KMS-11 (cell line): ENCODE data around the gene LY6G6C.

Experiments used
- H2AFZ ChIP-seq: fragments of 200-600 bp; sonication (generic); 2 replicates; pipeline ENCODE4 v1.6.1; 2016; ENCODE audit warnings: antibody characterized with exemption, mixed run types, low read depth
- H3K27ac ChIP-seq: fragments of 200-600 bp; sonication (generic); 2 replicates; pipeline ENCODE4 v1.6.1; 2016; ENCODE audit warnings: mild to moderate bottlenecking, mixed run types
- H3K27me3 ChIP-seq: fragments of 200-600 bp; sonication (generic); 2 replicates; pipeline ENCODE4 v1.6.1; 2017; ENCODE audit warnings: mild to moderate bottlenecking, low read depth, mixed run types, moderate library complexity; ENCODE audit not compliant: insufficient read depth
- H3K36me3 ChIP-seq: fragments of 200-600 bp; sonication (generic); 2 replicates; pipeline ENCODE4 v1.6.1; 2017; ENCODE audit warnings: mild to moderate bottlenecking, mixed run types; ENCODE audit not compliant: insufficient read depth
- H3K4me1 ChIP-seq: fragments of 200-600 bp; sonication (generic); 2 replicates; pipeline ENCODE4 v1.6.1; 2016; ENCODE audit warnings: mild to moderate bottlenecking, low read depth, mixed run types; ENCODE audit not compliant: poor library complexity, severe bottlenecking
- H3K4me2 ChIP-seq: fragments of 200-600 bp; sonication (generic); 2 replicates; pipeline ENCODE4 v1.7.0; 2016; ENCODE audit warnings: mild to moderate bottlenecking, mixed run types
- H3K4me3 ChIP-seq: fragments of 200-600 bp; sonication (generic); IDR thresholded peaks from 2 replicates; pipeline ENCODE4 v1.6.1; 2017; ENCODE audit warnings: low read depth, low read length, mixed read lengths; ENCODE audit not compliant: insufficient read depth
- H3K79me2 ChIP-seq: fragments of 200-600 bp; sonication (generic); 2 replicates; pipeline ENCODE4 v1.6.1; 2016; ENCODE audit warnings: low read depth, mixed run types; ENCODE audit not compliant: insufficient read depth
- H3K9ac ChIP-seq: fragments of 200-600 bp; sonication (generic); 2 replicates; pipeline ENCODE4 v1.6.1; 2016; ENCODE audit warnings: mild to moderate bottlenecking, mixed run types
- H4K20me1 ChIP-seq: fragments of 200-600 bp; sonication (generic); 2 replicates; pipeline ENCODE4 v1.6.1; 2016; ENCODE audit warnings: mild to moderate bottlenecking, mixed run types; ENCODE audit not compliant: insufficient read depth
- CTCF ChIP-seq: fragments of 200-600 bp; sonication (generic); conservative IDR thresholded peaks from 2 replicates; pipeline ENCODE4 v1.6.1; 2017; ENCODE audit warnings: low read depth, mild to moderate bottlenecking, antibody characterized with exemption, low read length, moderate library complexity, mixed read lengths

Gene LY6G6C

DNA sequence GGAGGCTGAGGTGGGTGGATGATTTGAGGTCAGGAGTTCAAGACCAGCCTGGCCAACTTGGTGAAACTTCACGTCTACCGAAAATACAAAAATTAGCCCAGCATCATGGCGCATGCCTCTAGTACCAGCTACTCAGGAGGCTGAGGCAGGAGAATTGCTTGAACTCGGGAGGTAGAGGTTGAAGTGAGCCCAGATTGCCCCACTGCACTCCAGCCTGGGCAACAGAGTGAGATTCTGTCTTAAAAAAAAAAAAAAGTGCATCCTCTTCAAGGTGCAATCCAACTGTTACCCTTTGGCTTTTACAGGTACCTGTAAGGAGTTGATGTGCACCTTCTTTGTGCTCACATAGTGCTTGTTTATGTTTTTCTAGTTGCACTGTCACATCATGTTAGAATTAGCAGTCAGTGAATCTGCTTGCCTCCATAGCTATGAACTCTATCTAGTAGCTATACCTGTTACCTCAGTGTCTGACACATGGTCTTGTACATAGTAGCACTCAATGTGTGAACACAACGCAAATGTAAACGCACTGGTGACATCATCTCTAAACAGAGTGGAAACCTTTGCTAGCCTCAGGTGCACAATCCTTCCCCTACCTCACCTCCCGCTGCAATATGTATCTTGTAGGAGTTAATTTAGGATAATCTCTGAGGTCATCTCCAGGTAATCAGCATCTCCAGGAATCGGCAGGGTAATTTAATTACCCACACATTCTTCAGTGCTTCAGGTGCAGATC lies 27.9 kb upstream of the LY6G6C start:
- no peaks in the 10 kb centered on the region for H3K79me2 ChIP-seq
- H3K4me1 ChIP-seq, result no peaks in the 10 kb centered on the region
- no peak for TF ChIP-seq CTCF
- no peak overlapping the region for H3K9ac ChIP-seq
- H3K4me2 ChIP-seq, result no peak overlapping the region
- no peak overlapping the region for H2AFZ ChIP-seq
- H3K27ac ChIP-seq, result no peak overlapping the region
- H3K4me3 ChIP-seq, result no peak overlapping the region
- no peaks in the 10 kb centered on the region for H4K20me1 ChIP-seq
- no peaks in the 10 kb centered on the region for H3K27me3 ChIP-seq
- H3K36me3 ChIP-seq, result no peaks in the 10 kb centered on the region

- Histone ChIP-seq H3K27me3 (no peaks in the 10 kb centered on the region), H4K20me1 (no peaks in the 10 kb centered on the region), H3K79me2 (peaks cover 12% of the 10 kb centered on the region; the same call in 1 of the 2 replicates), H3K27ac (no peak overlapping the region), H3K36me3 (no peaks in the 10 kb centered on the region), H3K9ac (no peak overlapping the region), H2AFZ (no peak overlapping the region), H3K4me3 (no peak overlapping the region), H3K4me1 (peaks cover 13% of the 10 kb centered on the region), H3K4me2 (no peak overlapping the region)
- TF ChIP-seq CTCF, result no peak
Measured at GRCh38 chr6:31744422-31744821, 22.9 kb upstream of the LY6G6C start.

DNA sequence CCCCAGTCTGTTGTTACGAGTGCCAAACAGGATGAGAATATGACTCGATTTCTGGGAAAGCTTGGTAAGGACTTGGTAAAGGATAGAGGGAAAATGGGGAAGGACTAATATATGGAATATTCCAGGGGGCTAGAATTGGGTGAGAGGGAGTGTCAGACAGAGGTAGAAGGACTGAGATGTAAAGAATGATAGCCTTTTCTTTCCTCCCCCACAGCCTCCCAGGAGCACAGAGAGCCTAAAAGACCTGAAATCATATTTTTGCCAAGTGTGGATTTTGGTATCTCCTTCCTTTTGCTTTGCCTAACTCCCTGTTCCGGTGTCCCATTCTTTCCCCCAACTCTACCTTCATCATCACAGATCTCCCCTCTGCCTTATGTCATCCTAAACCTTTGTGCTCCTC lies 21.3 kb upstream of the LY6G6C start:
- H3K27ac ChIP-seq, result no peak overlapping the region
- peaks cover 12% of the 10 kb centered on the region; the same call in 1 of the 2 replicates for H3K79me2 ChIP-seq
- no peak for TF ChIP-seq CTCF
- no peaks in the 10 kb centered on the region for H3K36me3 ChIP-seq
- peaks cover 27% of the 10 kb centered on the region for H3K4me1 ChIP-seq
- H2AFZ ChIP-seq, result no peak overlapping the region
- no peaks in the 10 kb centered on the region for H3K27me3 ChIP-seq
- no peak overlapping the region for H3K4me3 ChIP-seq
- no peaks in the 10 kb centered on the region for H4K20me1 ChIP-seq
- H3K4me2 ChIP-seq, result no peak overlapping the region
- H3K9ac ChIP-seq, result no peak overlapping the region

GRCh38 chr6:31741815-31742214 lies 20.3 kb upstream of the LY6G6C start:
- H3K27me3 ChIP-seq, result no peaks in the 10 kb centered on the region
- no peak for TF ChIP-seq CTCF
- H3K27ac ChIP-seq, result no peak overlapping the region; the same call in 1 of the 2 replicates
- H3K79me2 ChIP-seq, result peaks cover 15% of the 10 kb centered on the region; the same call in 1 of the 2 replicates
- no peaks in the 10 kb centered on the region for H3K36me3 ChIP-seq
- no peak overlapping the region for H3K4me3 ChIP-seq
- H3K4me1 ChIP-seq, result peaks cover 38% of the 10 kb centered on the region
- H3K4me2 ChIP-seq, result peak overlapping the region; percentile 100; the same call in 1 of the 2 replicates
- H2AFZ ChIP-seq, result no peak overlapping the region
- no peak overlapping the region for H3K9ac ChIP-seq
- H4K20me1 ChIP-seq, result no peaks in the 10 kb centered on the region
